H9 (cell line): Measurements from ENCODE around the gene MAGOH. TPM values are rescaled to one million over a fixed set of nuclear protein-coding genes. Genes with fewer than 3 reads are reported as not detected.
"Not testable (repeated sequence)": the region's sequence is repeated elsewhere in the genome, so short reads cannot be mapped to it uniquely, and the experiment has no call there.

ENCODE experiments used
- DNase-seq: peaks from one replicate; pipeline ENCODE4 v3.0.0-alpha.2; 2017
- H2AFZ ChIP-seq: one replicate; pipeline ENCODE4 v1.6.1; 2013; ENCODE audit warnings: mild to moderate bottlenecking, low read length, control low read depth, moderate library complexity
- H2AK5ac ChIP-seq: 2 replicates; pipeline ENCODE4 v1.6.1; 2013; ENCODE audit warnings: low read length, control low read depth, mixed read lengths; ENCODE audit not compliant: insufficient read length
- H2BK120ac ChIP-seq: one replicate; pipeline ENCODE4 v1.6.1; 2013; ENCODE audit warnings: low read depth, mild to moderate bottlenecking, low read length, control low read depth, inconsistent platforms; ENCODE audit not compliant: poor library complexity, severe bottlenecking
- H2BK12ac ChIP-seq: 2 replicates; pipeline ENCODE4 v1.6.1; 2013; ENCODE audit warnings: low read length, control low read depth, mixed read lengths, low read depth; ENCODE audit not compliant: insufficient read length
- H2BK15ac ChIP-seq: 2 replicates; pipeline ENCODE4 v1.6.1; 2013; ENCODE audit warnings: low read depth, low read length, control low read depth
- H2BK20ac ChIP-seq: one replicate; pipeline ENCODE4 v1.6.1; 2013; ENCODE audit warnings: low read depth, mild to moderate bottlenecking, low read length, control low read depth, inconsistent platforms; ENCODE audit not compliant: poor library complexity, severe bottlenecking
- H2BK5ac ChIP-seq: 2 replicates; pipeline ENCODE4 v1.6.1; 2013; ENCODE audit warnings: low read length, control low read depth, mixed read lengths; ENCODE audit not compliant: insufficient read length
- H3K14ac ChIP-seq: 2 replicates; pipeline ENCODE4 v1.6.1; 2013; ENCODE audit warnings: low read length, control low read depth; ENCODE audit not compliant: insufficient read depth
- H3K18ac ChIP-seq: 2 replicates; pipeline ENCODE4 v1.6.1; 2013; ENCODE audit warnings: low read depth, mild to moderate bottlenecking, mixed read lengths, low read length, control low read depth; ENCODE audit not compliant: insufficient read length
- H3K23ac ChIP-seq: 2 replicates; pipeline ENCODE4 v1.6.1; 2013; ENCODE audit warnings: low read length, control low read depth, mixed read lengths, low read depth; ENCODE audit not compliant: insufficient read length
- H3K23me2 ChIP-seq: 2 replicates; pipeline ENCODE4 v1.6.1; 2013; ENCODE audit warnings: low read depth, mild to moderate bottlenecking, mixed read lengths, low read length, control low read depth; ENCODE audit not compliant: insufficient read length, poor library complexity, severe bottlenecking
- H3K27ac ChIP-seq: 2 replicates; pipeline ENCODE4 v1.5.1; 2013; ENCODE audit warnings: low read length, control low read depth, mixed read lengths, low read depth; ENCODE audit not compliant: insufficient read length
- H3K27me3 ChIP-seq: 2 replicates; pipeline ENCODE4 v1.6.1; 2013; ENCODE audit warnings: low read length, control low read depth, inconsistent platforms; ENCODE audit not compliant: insufficient read depth
- H3K4ac ChIP-seq: 2 replicates; pipeline ENCODE4 v1.6.1; 2013; ENCODE audit warnings: low read depth, mild to moderate bottlenecking, control low read depth, inconsistent platforms, low read length, moderate library complexity
- H3K4me1 ChIP-seq: 2 replicates; pipeline ENCODE4 v1.6.1; 2013; ENCODE audit warnings: low read length, control low read depth, inconsistent platforms; ENCODE audit not compliant: insufficient read depth
- H3K4me2 ChIP-seq: 2 replicates; pipeline ENCODE4 v1.6.1; 2013; ENCODE audit warnings: low read length, control low read depth, mixed read lengths; ENCODE audit not compliant: insufficient read length, insufficient read depth
- H3K56ac ChIP-seq: 2 replicates; pipeline ENCODE4 v1.6.1; 2013; ENCODE audit warnings: low read depth, mild to moderate bottlenecking, mixed read lengths, low read length, control low read depth; ENCODE audit not compliant: insufficient read length
- H3K79me1 ChIP-seq: 2 replicates; pipeline ENCODE4 v1.6.1; 2013; ENCODE audit warnings: low read depth, mild to moderate bottlenecking, moderate library complexity, low read length, control low read depth, inconsistent platforms; ENCODE audit not compliant: insufficient read depth, poor library complexity, severe bottlenecking
- H3K79me2 ChIP-seq: 2 replicates; pipeline ENCODE4 v1.6.1; 2013; ENCODE audit warnings: low read length, control low read depth, inconsistent platforms; ENCODE audit not compliant: insufficient read depth
- H3K9ac ChIP-seq: 2 replicates; pipeline ENCODE4 v1.6.1; 2013; ENCODE audit warnings: low read length, control low read depth, mixed read lengths; ENCODE audit not compliant: insufficient read length; ENCODE audit errors: extremely low read depth
- H3K9me3 ChIP-seq: one replicate; pipeline ENCODE4 v1.6.1; 2013; ENCODE audit warnings: low read depth, low read length, inconsistent platforms; ENCODE audit not compliant: control insufficient read depth
- H3T11ph ChIP-seq: one replicate; pipeline ENCODE4 v1.6.1; 2013; ENCODE audit warnings: mild to moderate bottlenecking, low read length, control low read depth, inconsistent platforms
- H4K20me1 ChIP-seq: one replicate; pipeline ENCODE4 v1.6.1; 2013; ENCODE audit not compliant: control insufficient read depth, insufficient read length, insufficient read depth
- H4K5ac ChIP-seq: 2 replicates; pipeline ENCODE4 v1.6.1; 2013; ENCODE audit warnings: low read depth, mild to moderate bottlenecking, mixed read lengths, low read length, control low read depth; ENCODE audit not compliant: insufficient read length
- H4K8ac ChIP-seq: replicated peaks from 2 replicates; pipeline ENCODE4 v1.6.1; 2013; ENCODE audit warnings: low read length, control low read depth, mixed read lengths, low read depth; ENCODE audit not compliant: insufficient read length
- H4K91ac ChIP-seq: 2 replicates; pipeline ENCODE4 v1.6.1; 2013; ENCODE audit warnings: low read depth, mild to moderate bottlenecking, moderate library complexity, mixed read lengths, low read length, control low read depth; ENCODE audit not compliant: insufficient read length
- H3K27ac Mint-ChIP-seq, 3 experiments: 2 replicates in 2 of 3; 3 replicates in 1 of 3; pipeline ENCODE4 v1.8.0; 2020 to 2021; ENCODE audit warnings: mixed read lengths in 3 of 3, mild to moderate bottlenecking in 1 of 3, moderate library complexity in 1 of 3
- H3K27me3 Mint-ChIP-seq: 2 replicates; pipeline ENCODE4 v1.8.0; 2021; ENCODE audit warnings: low read depth, mild to moderate bottlenecking, moderate library complexity, mixed read lengths
- H3K36me3 Mint-ChIP-seq, 3 experiments: 2 replicates in 2 of 3; 3 replicates in 1 of 3; pipeline ENCODE4 v1.8.0; 2020 to 2021; ENCODE audit warnings: low read depth in 3 of 3, mixed read lengths in 3 of 3; ENCODE audit not compliant: insufficient read depth in 1 of 3
- H3K4me1 Mint-ChIP-seq, 2 experiments: 2 replicates each; pipeline ENCODE4 v1.8.0; 2020; ENCODE audit warnings: mixed read lengths in 2 of 2
- H3K4me3 Mint-ChIP-seq, 2 experiments: 2 replicates in 1 of 2; 3 replicates in 1 of 2; pipeline ENCODE4 v1.8.0; 2020 to 2021; ENCODE audit warnings: mild to moderate bottlenecking in 2 of 2, mixed read lengths in 2 of 2, moderate library complexity in 1 of 2
- H3K9me3 Mint-ChIP-seq, 2 experiments: 2 replicates in 1 of 2; 3 replicates in 1 of 2; pipeline ENCODE4 v1.8.0; 2020; ENCODE audit warnings: mild to moderate bottlenecking in 2 of 2, mixed read lengths in 2 of 2, moderate library complexity in 1 of 2
- WGBS: extraction: QIAGEN DNeasy Blood & Tissue Kit; methylation state at CpG from one replicate; pipeline ENCODE4 v1.1.7; 2013; ENCODE audit warnings: missing lambda C conversion rate, low lambda C conversion rate, mixed read lengths; ENCODE audit not compliant: insufficient read length; ENCODE audit errors: extremely low coverage; 5-methylcytosine and 5-hydroxymethylcytosine counted together
- total RNA-seq: library from RNA; stranded (reverse); gene quantifications from 2 replicates; pipeline ENCODE4 v1.2.1, GENCODE V29; 2021

The MAGOH gene
- total RNA-seq, 1 experiment from 2014 or later: 81.2 TPM

DNA sequence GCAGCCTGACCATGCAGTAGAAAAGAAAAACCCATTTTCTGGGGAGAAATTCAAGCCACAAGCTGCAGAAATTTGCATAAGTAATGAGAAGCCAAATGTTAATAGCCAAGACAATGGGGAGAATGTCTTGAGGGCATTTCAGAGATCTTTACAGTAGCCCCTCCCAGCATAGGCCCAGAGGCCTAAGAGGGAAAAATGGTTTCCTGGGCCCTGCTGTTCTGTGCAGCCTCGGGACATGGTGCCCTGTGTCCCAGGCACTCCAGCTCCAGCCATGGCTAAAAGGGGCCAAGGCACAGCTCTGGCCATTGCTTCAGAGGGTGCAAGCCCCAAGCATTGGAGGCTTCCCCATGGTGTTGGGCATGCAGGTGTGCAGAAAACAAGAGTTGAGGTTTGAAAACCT is 32.8 kb downstream of the MAGOH start:
- H4K91ac ChIP-seq, H3T11ph ChIP-seq, H2BK120ac ChIP-seq, H3K27me3 ChIP-seq, H3K27me3 Mint-ChIP-seq, H3K27ac ChIP-seq, H2BK15ac ChIP-seq, H3K18ac ChIP-seq, H2BK20ac ChIP-seq, H3K56ac ChIP-seq, H3K79me1 ChIP-seq, H3K27ac Mint-ChIP-seq, H4K5ac ChIP-seq, H2BK5ac ChIP-seq, H3K4me3 Mint-ChIP-seq, H3K9ac ChIP-seq, H2AK5ac ChIP-seq, H3K79me2 ChIP-seq, H3K4ac ChIP-seq, H4K8ac ChIP-seq, H4K20me1 ChIP-seq, H3K14ac ChIP-seq, DNase-seq, H3K4me1 ChIP-seq, H3K23ac ChIP-seq, H3K4me2 ChIP-seq, H3K4me1 Mint-ChIP-seq, H2AFZ ChIP-seq, H2BK12ac ChIP-seq, H3K23me2 ChIP-seq: not testable (repeated sequence)
- Mint-ChIP-seq H3K9me3 (peaks cover 38 to 39% of the 10 kb centered on the region in 2 experiments), H3K36me3 (peaks cover 74 to 96% (median 90%) of the 10 kb centered on the region in 3 experiments)
- no CpG with 5 or more reads among the region's 1 CpG for WGBS
- H3K9me3 ChIP-seq: peaks cover 26% of the 10 kb centered on the region
